ENCODE results near the gene TMEM150B.

- TF ChIP-seq EZH2 (IDR thresholded peaks at IDR 0.05; ENCODE audit: borderline replicate concordance, low read depth, low read length, severe bottlenecking) (no peak), CTCF (IDR thresholded peaks at IDR 0.05; ENCODE audit: borderline replicate concordance, extremely low read depth, low read length, poor library complexity, severe bottlenecking) (no peak)
Observed at GRCh38 chr19:55333870-55334269, 8.7 kb upstream of the TMEM150B start.

Data from DND-41 (cell line).